HG03097 (cell line): ENCODE results near the gene THSD4.
"Not testable (repeated sequence)": the region's sequence is repeated elsewhere in the genome, so short reads cannot be mapped to it uniquely, and the experiment has no call there.

Experiments
- ATAC-seq: cut with Tn5 transposase; IDR thresholded peaks from one replicate; pipeline ENCODE4 v1.9.1; 2021; ENCODE audit not compliant: unreplicated experiment, low FRiP score

THSD4 gene

GRCh38 chr15:71248386-71248785, 133.1 kb downstream of the THSD4 start:
- no peak for ATAC-seq

DNA sequence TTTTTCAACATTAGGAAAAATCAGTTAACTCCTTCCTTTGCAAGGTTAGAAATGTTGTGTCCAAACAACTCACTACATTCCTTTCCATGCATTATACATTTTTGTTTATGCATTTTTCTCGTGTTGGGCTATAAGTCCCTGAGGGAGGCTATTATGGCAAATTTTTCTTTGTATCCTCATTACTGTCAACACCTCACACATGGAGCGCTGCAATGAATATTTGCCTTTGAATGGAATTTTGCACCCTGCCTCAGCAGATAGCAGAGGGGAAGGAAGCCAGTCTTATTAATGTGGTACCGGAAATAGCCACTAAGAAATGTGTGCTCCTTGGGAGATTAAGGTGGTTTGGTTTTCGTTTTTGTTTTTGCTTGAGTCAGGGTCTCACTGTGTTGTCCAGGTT, 134.7 kb downstream of the THSD4 start:
- no peak for ATAC-seq

DNA sequence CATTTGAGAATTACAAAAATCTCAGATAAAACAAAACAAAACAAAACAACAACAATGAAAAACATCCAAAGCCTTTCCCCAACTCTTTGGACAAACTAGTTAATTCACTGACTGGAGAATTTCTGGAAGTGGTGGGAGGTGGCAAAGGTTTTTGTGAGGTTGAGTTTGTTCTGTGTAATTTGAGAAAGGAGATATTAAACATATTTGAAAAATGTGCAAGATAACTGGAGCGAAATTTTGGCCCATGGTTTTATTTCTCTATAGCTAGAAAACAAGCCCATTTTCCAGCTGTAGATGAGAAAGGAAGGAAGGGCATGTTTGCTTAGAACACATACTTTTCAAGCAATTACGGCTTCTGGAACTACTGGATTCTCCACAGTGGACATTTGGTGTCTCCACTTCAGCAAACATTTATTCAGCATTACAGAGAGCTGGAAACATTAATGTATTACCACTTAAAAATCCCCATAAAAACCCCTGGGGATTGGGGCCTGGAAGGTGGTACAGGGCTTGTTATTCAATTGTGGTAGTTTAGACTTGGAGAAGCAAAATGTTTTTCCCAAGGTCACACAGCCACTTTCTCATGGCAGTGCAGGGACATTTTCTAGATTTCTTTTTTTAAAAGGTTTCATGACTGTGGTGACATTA, 135.8 kb downstream of the THSD4 start:
- ATAC-seq = no peak

DNA sequence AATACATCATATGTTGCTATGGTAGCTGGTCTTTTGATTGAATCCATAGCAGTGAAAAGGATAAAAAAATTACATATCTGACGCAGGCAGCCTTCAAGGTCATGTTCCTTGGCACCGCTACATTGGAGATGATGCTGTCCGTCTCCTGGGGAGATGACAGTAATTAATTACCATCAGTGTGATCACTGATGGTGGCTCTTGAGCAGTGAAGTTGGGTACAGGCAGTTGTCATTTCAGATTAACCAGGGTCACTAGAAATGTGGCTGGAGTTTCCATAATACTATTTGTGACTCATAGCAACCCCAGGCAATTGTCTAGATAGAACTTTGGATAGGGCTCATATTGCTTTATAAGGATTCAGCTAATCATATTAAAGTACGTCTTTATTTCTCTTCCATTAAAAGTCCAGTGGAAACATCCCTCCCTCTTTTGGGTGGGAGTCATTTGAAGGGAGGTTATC, 136.3 kb downstream of the THSD4 start:
- no peak for ATAC-seq

DNA sequence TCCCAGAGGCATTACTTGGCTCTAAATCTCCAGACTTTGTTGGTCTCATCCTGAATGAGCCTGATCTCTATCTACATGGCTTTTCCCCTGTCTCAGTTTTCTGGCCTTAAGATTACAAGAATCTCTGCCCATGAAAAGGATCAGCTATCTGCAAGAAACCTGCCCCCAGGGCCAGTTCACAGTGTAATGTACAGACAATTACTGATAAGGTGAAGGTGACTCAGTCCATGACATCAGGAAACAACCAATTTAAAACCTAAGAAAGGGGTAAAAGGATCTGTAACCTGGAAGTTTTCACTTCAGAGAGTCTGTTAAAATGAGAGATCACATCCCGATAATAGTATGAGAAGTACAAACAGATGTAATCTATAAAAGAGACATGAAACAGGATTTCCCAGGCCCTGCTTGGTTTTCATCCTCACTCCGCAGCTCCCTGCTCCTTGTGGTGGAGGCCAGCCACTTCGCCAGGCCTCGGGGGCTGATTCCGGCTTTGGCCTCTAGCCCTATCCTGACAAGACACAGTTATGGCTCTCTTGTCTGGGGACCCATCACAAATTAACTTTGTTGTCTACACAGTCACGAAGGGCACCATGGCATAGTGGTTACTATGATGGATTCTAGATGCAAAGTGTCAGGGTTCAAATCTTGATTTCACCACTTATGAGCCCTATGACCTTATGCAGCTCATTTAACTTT, 136.9 kb downstream of the THSD4 start:
- ATAC-seq = no peak

DNA sequence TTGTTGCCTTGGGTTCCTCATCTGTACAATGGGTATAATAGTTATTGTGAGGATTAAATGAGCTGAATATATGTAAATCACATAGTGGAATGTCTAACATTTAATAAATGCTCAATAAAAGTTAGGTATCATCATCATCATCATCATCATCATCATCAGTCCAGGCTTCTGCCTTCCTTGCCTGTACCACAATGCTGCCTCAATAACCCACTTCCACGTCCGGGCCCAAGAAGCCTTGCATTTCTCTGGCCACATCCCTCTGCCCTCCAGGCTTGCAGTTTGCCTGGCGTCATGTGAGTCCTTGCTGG, 137.4 kb downstream of the THSD4 start:
- no peak for ATAC-seq

GRCh38 chr15:71254491-71254890, 139.2 kb downstream of the THSD4 start:
- no peak for ATAC-seq

GRCh38 chr15:71256934-71257664, 141.8 kb downstream of the THSD4 start:
- no peak for ATAC-seq

- no peak for ATAC-seq
Observed at GRCh38 chr15:71259866-71260265, 144.6 kb downstream of the THSD4 start.

DNA sequence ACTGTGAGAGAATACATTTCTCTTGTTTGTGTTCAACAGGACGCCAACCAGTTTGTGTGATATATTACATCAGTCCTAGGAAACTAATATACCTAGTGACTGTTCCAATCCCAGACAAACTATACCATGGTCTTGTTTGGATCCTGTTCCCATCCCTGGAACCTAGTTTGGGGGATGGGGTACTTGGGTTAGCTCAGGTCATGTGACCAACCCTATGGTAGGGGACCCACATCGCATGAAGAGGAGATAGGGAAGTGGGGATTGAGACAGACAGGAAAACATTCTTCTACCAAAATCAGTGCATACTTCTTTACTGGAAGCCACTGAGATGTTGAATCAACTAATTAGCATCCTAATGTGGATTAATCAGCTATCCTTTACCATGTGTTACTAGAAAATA, 146.1 kb downstream of the THSD4 start:
- ATAC-seq = no peak

- no peak for ATAC-seq
Observed at GRCh38 chr15:71261909-71262308, 146.6 kb downstream of the THSD4 start.

GRCh38 chr15:71262599-71262998, 147.3 kb downstream of the THSD4 start:
- ATAC-seq = no peak

DNA sequence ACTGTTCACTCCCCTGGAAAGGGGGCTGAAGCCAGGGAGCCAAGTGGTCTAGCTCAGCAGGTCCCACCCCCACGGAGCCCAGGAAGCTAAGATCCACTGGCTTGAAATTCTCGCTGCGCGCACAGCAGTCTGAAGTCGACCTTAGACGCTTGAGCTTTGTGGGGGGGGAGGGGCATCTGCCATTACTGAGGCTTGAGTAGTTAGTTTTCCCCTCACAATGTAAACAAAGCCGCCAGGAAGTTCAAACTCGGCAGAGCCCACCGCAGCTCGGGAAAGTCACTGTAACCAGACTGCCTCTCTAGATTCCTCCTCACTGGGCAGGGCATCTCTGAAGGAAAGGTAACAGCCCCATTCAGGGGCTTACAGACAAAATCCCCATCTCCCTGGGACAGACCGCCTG, 150.3 kb downstream of the THSD4 start:
- not testable (repeated sequence) for ATAC-seq

GRCh38 chr15:71271327-71271726, 156.1 kb downstream of the THSD4 start:
- ATAC-seq = no peak

GRCh38 chr15:71272932-71273331, 157.7 kb downstream of the THSD4 start:
- no peak for ATAC-seq

DNA sequence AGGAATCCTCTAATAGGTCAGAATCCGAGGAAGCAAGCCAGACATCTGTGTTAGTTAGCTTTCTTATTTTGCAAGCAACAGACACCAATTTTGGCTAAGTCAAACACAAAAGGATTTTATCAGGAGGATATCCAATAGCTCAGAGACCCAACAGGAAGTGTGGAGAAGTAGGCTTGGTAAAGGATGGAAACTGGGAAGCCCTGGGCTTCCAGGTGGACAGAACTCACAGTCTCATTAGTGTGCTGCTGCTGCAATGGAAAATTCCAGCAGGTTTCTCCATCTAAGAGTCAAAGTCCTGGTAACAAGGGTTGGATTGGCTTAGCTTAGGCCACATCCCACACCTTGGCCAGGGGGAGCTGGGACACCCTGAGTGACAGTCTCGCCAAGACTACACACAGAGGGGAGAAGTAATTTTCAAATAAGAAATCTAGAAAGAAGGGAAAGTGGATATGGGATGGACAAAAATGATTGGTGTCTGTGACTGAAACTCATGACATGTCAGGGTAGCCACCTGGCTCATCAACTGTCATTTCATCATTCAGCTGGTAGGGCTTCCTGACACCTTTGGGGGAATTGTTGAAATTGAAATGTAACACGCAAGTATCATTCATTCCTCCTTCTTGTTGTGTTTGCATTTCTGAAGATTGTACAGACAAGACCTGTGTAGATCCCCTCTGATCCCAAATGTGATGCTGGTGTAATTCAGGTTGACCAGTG, 158.6 kb downstream of the THSD4 start:
- ATAC-seq = no peak

- ATAC-seq = no peak
Observed at GRCh38 chr15:71274448-71274798, 159.2 kb downstream of the THSD4 start.

DNA sequence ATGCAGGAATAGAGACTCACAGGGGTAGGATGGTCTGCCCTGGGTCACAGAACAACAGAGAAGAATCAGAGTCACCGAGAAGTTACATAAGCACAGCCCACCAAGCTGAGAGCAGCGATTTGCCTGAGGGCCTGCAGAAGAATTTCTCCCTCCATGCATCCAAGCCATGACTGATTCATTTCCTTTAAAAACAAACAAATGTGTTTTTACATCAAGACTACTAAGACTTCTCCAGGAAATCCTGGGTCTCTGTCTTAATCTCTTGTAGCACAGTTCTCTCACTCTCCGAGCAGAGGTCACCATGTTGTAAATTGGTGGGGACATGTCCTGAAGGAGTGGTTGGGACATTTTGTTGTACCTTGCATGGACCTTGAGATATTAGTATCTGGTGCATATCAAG, 159.8 kb downstream of the THSD4 start:
- ATAC-seq = no peak

DNA sequence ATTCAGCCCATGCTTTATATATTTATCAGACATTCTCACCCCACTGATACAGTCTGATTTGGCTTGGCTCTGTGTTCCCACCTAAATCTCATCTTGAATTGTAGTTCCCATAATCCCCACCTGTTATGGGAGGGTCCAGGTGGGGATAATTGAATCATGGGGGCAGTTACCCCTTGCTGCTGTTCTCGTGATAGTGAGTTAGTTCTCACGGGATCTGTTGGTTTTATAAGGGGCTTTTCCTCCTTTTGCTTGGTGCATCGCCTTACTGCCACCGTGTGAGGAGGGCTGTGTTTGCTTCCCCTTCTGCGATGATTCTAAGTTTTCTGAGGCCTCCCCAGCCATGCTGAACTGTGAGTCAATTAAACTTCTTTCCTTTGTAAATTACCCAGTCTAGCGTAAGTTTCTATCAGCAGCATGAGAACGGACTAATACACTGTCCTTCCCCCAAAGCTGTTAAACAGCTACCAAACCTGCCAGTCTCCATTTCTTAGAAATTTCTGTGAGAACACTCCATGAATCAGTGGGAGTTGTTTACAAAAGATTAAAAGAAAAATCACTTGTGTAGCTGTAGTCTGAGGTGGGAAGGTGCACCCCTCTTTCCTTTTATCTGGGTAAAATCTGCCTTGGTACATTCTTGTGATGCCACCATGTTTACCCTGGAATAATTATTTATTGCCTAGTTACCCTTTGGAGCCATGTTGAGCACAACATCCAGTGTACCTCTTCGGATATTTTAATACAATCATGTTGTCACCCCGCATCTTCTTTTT, 160.5 kb downstream of the THSD4 start:
- no peak for ATAC-seq

- no peak for ATAC-seq
Observed at GRCh38 chr15:71276336-71276665, 161.0 kb downstream of the THSD4 start.
